Karpas-422 (cell line): Measurements from ENCODE around the gene SLC18A3. TPM values are rescaled to one million over a fixed set of nuclear protein-coding genes. Genes with fewer than 3 reads are reported as not detected.

Source experiments
- DNase-seq: peaks from one replicate; pipeline ENCODE4 v3.0.0-alpha.2; 2015
- H2AFZ ChIP-seq: fragments of 200-600 bp; sonication (generic); 2 replicates; pipeline ENCODE4 v1.6.1; 2014; ENCODE audit warnings: antibody characterized with exemption, low read length, mixed read lengths
- H3K27ac ChIP-seq: fragments of 200-600 bp; sonication (generic); 2 replicates; pipeline ENCODE4 v1.5.1; 2014; ENCODE audit warnings: mild to moderate bottlenecking, low read length, moderate library complexity
- H3K27me3 ChIP-seq: fragments of 200-600 bp; sonication (generic); 2 replicates; pipeline ENCODE4 v1.6.1; 2014; ENCODE audit warnings: low read length, mixed read lengths
- H3K36me3 ChIP-seq: fragments of 200-600 bp; sonication (generic); 2 replicates; pipeline ENCODE4 v1.6.1; 2014; ENCODE audit warnings: low read length, mixed read lengths; ENCODE audit not compliant: insufficient read depth
- H3K4me1 ChIP-seq: fragments of 200-600 bp; sonication (generic); 2 replicates; pipeline ENCODE4 v1.6.1; 2014; ENCODE audit warnings: mild to moderate bottlenecking, low read length, mixed read lengths
- H3K4me2 ChIP-seq: fragments of 200-600 bp; sonication (generic); 2 replicates; pipeline ENCODE4 v1.6.1; 2014; ENCODE audit warnings: low read length, low read depth, mild to moderate bottlenecking; ENCODE audit not compliant: poor library complexity, severe bottlenecking
- H3K4me3 ChIP-seq: fragments of 200-600 bp; sonication (generic); 2 replicates; pipeline ENCODE4 v1.5.1; 2014; ENCODE audit warnings: mild to moderate bottlenecking, antibody characterized with exemption, low read length, mixed read lengths
- H3K79me2 ChIP-seq: fragments of 200-600 bp; sonication (generic); 2 replicates; pipeline ENCODE4 v1.6.1; 2014; ENCODE audit warnings: mild to moderate bottlenecking, low read length, mixed read lengths
- H3K9ac ChIP-seq: fragments of 200-600 bp; sonication (generic); 2 replicates; pipeline ENCODE4 v1.6.0; 2014; ENCODE audit warnings: low read length
- H3K9me2 ChIP-seq: fragments of 200-600 bp; sonication (generic), shearing (Covaris generic); replicated peaks from 2 replicates; pipeline ENCODE4 v1.6.0; 2014; ENCODE audit warnings: mild to moderate bottlenecking, low read length, moderate library complexity; ENCODE audit not compliant: insufficient read depth
- H3K9me3 ChIP-seq: fragments of 300-700, 200-600 bp; sonication (generic); 2 replicates; pipeline ENCODE4 v1.6.1; 2014; ENCODE audit warnings: low read length, mixed read lengths
- H4K20me1 ChIP-seq: fragments of 200-600 bp; sonication (generic); 2 replicates; pipeline ENCODE4 v1.6.1; 2014; ENCODE audit warnings: mild to moderate bottlenecking, antibody characterized with exemption, low read length, low read depth; ENCODE audit not compliant: insufficient read depth
- total RNA-seq: library from RNA; depleted of rRNA; stranded (reverse); fragments of >200 nt; shearing (Covaris generic); gene quantifications from 2 replicates; pipeline ENCODE4 v1.2.3, GENCODE V29; 2014; ENCODE audit warnings: low replicate concordance

The SLC18A3 gene
- total RNA-seq, 1 experiment from 2014 or later = not detected

- no peak overlapping the region for H3K4me3 ChIP-seq
- no peaks in the 10 kb centered on the region for H3K36me3 ChIP-seq
- no peak overlapping the region for H3K9ac ChIP-seq
- H3K27me3 ChIP-seq = no peaks in the 10 kb centered on the region
- H2AFZ ChIP-seq = no peak overlapping the region
- H3K4me2 ChIP-seq = no peak overlapping the region
- H3K27ac ChIP-seq = no peak overlapping the region
- H3K79me2 ChIP-seq = no peaks in the 10 kb centered on the region
- 0 out of 2 replicates have a peak, but pooled peaks cover 4% of the 10 kb centered on the region for H4K20me1 ChIP-seq
- no peaks in the 10 kb centered on the region for H3K9me3 ChIP-seq
- H3K9me2 ChIP-seq = no peaks in the 10 kb centered on the region
- H3K4me1 ChIP-seq = no peaks in the 10 kb centered on the region
- no peak for DNase-seq
Measured at GRCh38 chr10:49605216-49605938, 4.7 kb upstream of the SLC18A3 start.

DNA sequence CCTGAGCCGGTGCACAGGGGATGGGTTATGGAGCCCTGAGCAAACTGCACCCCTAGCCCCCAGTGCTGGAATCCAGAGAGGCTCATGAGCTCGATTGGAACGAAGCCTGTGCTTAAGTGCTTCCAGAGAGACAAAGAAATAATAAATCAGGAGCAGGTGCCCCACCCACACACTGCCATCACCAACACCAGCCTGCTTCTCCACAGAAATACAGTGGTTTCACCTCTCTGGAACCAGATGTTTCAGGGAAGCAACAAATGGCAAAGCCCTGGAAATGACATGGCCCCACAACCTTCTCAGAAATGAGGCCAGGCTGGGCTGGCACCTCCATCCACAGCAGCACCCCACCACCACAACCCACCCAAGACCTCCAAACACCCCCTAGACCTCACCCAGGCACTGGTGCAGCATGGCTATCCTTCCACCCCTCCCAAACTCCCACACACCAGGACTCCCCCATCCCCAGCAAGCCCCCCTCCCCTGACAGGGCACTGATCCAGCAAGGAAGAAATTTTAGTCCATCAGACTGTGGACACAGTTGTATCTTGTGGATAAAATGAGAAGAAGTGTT lies 4.1 kb upstream of the SLC18A3 start:
- 0 out of 2 replicates have a peak, but pooled peaks cover 4% of the 10 kb centered on the region for H4K20me1 ChIP-seq

GRCh38 chr10:49606981-49607535 lies 3.1 kb upstream of the SLC18A3 start:
- Histone ChIP-seq H3K36me3 (no peaks in the 10 kb centered on the region), H3K27me3 (no peaks in the 10 kb centered on the region), H4K20me1 (0 out of 2 replicates have a peak, but pooled peaks cover 4% of the 10 kb centered on the region), H3K79me2 (no peaks in the 10 kb centered on the region), H2AFZ (no peak overlapping the region), H3K9ac (no peak overlapping the region), H3K27ac (no peak overlapping the region), H3K4me2 (no peak overlapping the region), H3K4me1 (no peaks in the 10 kb centered on the region), H3K9me2 (no peaks in the 10 kb centered on the region), H3K9me3 (no peaks in the 10 kb centered on the region), H3K4me3 (no peak overlapping the region)
- DNase-seq = peak; percentile 84

More for the DNA sequence above, 4.1 kb upstream of the SLC18A3 start:
- Histone ChIP-seq H3K27me3 (no peaks in the 10 kb centered on the region), H3K9ac (no peak overlapping the region), H2AFZ (no peak overlapping the region), H3K27ac (no peak overlapping the region), H3K9me3 (no peaks in the 10 kb centered on the region), H3K4me1 (no peaks in the 10 kb centered on the region), H3K9me2 (no peaks in the 10 kb centered on the region), H3K36me3 (no peaks in the 10 kb centered on the region), H3K79me2 (no peaks in the 10 kb centered on the region), H3K4me2 (no peak overlapping the region), H3K4me3 (no peak overlapping the region)
- DNase-seq = no peak

DNA sequence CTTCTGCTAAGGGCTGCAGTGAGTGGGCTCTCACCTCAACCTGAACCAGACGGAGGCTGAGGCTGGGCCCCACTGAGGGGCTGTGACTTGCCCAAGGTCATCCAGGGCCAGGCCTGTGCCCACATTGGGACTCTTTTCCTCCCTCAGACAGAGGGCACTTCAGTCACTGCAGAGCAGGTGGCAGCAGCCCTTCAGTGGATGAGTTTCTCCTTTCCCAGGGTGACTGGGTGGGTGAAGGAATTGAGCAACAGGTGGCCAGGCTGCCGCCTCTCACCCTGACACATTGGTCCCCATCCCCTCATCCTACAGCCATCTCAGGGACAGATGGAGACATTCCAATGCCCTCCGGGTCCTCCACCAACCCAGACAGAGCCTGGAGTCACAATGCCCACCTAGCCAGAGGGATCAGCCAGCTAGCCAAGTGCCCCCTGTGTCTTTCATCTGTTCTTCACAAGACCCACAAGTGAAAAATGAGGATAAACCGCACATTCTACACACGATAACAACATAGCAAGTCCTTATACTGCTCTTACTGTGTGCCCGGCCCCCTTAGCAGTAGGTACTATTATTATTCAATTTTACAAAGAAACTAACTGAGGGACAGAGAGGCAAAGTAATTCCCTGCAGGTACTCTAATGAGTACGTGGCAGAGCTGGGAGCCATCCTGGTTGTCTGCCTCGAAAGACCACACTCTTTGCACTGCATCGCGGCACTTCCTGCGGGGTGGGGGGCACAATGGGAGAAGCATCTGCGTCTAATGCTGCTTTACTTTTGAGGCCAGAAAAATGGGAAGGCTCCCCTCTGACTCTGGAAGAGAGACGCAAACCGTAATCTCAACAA lies 1.7 kb upstream of the SLC18A3 start:
- Histone ChIP-seq H3K9me3 (no peaks in the 10 kb centered on the region), H3K4me2 (no peak overlapping the region), H3K4me1 (no peaks in the 10 kb centered on the region), H4K20me1 (0 out of 2 replicates have a peak, but pooled peaks cover 4% of the 10 kb centered on the region), H3K36me3 (no peaks in the 10 kb centered on the region), H3K79me2 (no peaks in the 10 kb centered on the region), H3K4me3 (no peak overlapping the region), H3K9me2 (no peaks in the 10 kb centered on the region), H3K27ac (no peak overlapping the region), H3K27me3 (no peaks in the 10 kb centered on the region), H3K9ac (no peak overlapping the region), H2AFZ (no peak overlapping the region)
- DNase-seq = no peak

- H3K4me2 ChIP-seq = no peak overlapping the region
- no peaks in the 10 kb centered on the region for H3K79me2 ChIP-seq
- H3K36me3 ChIP-seq = no peaks in the 10 kb centered on the region
- H4K20me1 ChIP-seq = 0 out of 2 replicates have a peak, but pooled peaks cover 4% of the 10 kb centered on the region
- no peak overlapping the region for H3K4me3 ChIP-seq
- no peak overlapping the region for H3K9ac ChIP-seq
- H3K9me2 ChIP-seq = no peaks in the 10 kb centered on the region
- H3K4me1 ChIP-seq = no peaks in the 10 kb centered on the region
- no peak for DNase-seq
- H3K27me3 ChIP-seq = no peaks in the 10 kb centered on the region
- no peak overlapping the region for H2AFZ ChIP-seq
- H3K27ac ChIP-seq = no peak overlapping the region
- no peaks in the 10 kb centered on the region for H3K9me3 ChIP-seq
Measured at GRCh38 chr10:49609006-49609282, 1.2 kb upstream of the SLC18A3 start.

GRCh38 chr10:49609283-49610113 lies 612 bp upstream of the SLC18A3 start:
- no peaks in the 10 kb centered on the region for H3K4me1 ChIP-seq
- DNase-seq = no peak
- no peak overlapping the region for H2AFZ ChIP-seq
- no peaks in the 10 kb centered on the region for H3K79me2 ChIP-seq
- no peak overlapping the region for H3K4me3 ChIP-seq
- 0 out of 2 replicates have a peak, but pooled peaks cover 4% of the 10 kb centered on the region for H4K20me1 ChIP-seq
- H3K9ac ChIP-seq = no peak overlapping the region
- no peak overlapping the region for H3K4me2 ChIP-seq
- H3K9me3 ChIP-seq = no peaks in the 10 kb centered on the region
- no peaks in the 10 kb centered on the region for H3K27me3 ChIP-seq
- no peaks in the 10 kb centered on the region for H3K9me2 ChIP-seq
- no peak overlapping the region for H3K27ac ChIP-seq
- no peaks in the 10 kb centered on the region for H3K36me3 ChIP-seq

DNA sequence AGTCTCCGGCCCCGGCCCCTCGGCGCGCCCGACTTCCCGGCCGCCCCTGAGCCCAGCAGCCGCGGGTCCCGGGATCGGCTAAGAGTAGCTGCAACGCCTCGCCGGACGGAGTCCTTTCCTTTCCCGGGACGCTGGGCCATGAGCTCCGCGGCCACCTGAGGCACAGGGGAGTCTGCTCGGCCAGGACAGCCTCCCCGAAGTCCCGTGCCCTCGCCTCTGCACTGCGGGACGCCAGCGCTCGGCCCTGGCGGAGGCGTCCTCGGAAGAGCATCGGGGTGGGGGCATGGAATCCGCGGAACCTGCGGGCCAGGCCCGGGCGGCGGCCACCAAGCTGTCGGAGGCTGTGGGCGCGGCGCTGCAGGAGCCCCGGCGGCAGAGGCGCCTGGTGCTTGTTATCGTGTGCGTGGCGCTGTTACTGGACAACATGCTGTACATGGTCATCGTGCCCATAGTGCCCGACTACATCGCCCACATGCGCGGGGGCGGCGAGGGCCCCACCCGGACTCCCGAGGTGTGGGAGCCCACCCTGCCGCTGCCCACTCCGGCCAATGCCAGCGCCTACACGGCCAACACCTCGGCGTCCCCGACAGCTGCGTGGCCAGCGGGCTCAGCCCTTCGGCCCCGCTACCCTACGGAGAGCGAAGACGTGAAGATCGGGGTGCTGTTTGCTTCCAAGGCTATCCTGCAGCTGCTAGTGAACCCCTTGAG lies 502 bp downstream of the SLC18A3 start:
- Histone ChIP-seq H3K4me1 (no peaks in the 10 kb centered on the region), H3K79me2 (no peaks in the 10 kb centered on the region), H3K4me2 (no peak overlapping the region), H3K27me3 (no peaks in the 10 kb centered on the region), H4K20me1 (0 out of 2 replicates have a peak, but pooled peaks cover 4% of the 10 kb centered on the region), H3K9ac (no peak overlapping the region), H2AFZ (no peak overlapping the region), H3K36me3 (no peaks in the 10 kb centered on the region), H3K27ac (no peak overlapping the region), H3K9me2 (no peaks in the 10 kb centered on the region), H3K4me3 (no peak overlapping the region), H3K9me3 (no peaks in the 10 kb centered on the region)
- DNase-seq = no peak
